HG02981 (cell line): ENCODE measurements around the gene GPNMB.
A peak's percentile ranks its signal among the peaks of the same experiment; 100 is the strongest.

ENCODE experiments used
- ATAC-seq: cut with Tn5 transposase; IDR thresholded peaks from one replicate; pipeline ENCODE4 v1.9.1; 2021; ENCODE audit warnings: mild to moderate bottlenecking, moderate library complexity; ENCODE audit not compliant: unreplicated experiment

The GPNMB gene

GRCh38 chr7:23268167-23268566 lies 21.6 kb downstream of the GPNMB start:
- ATAC-seq: no peak

GRCh38 chr7:23268746-23269145 lies 22.2 kb downstream of the GPNMB start:
- ATAC-seq: no peak

GRCh38 chr7:23272275-23272674 lies 25.7 kb downstream of the GPNMB start:
- no peak for ATAC-seq

GRCh38 chr7:23273141-23273599 lies 26.6 kb downstream of the GPNMB start:
- ATAC-seq: peak; percentile 94

- no peak for ATAC-seq
Measured at GRCh38 chr7:23275912-23276311, 29.3 kb downstream of the GPNMB start.

GRCh38 chr7:23276376-23276775 lies 29.8 kb downstream of the GPNMB start:
- ATAC-seq: no peak

GRCh38 chr7:23276947-23277346 lies 30.4 kb downstream of the GPNMB start:
- ATAC-seq: no peak

GRCh38 chr7:23277359-23277989 lies 30.9 kb downstream of the GPNMB start:
- ATAC-seq: no peak

- ATAC-seq: no peak
Measured at GRCh38 chr7:23279819-23280525, 33.4 kb downstream of the GPNMB start.

- no peak for ATAC-seq
Measured at GRCh38 chr7:23283086-23283485, 36.5 kb downstream of the GPNMB start.

- ATAC-seq: no peak
Measured at GRCh38 chr7:23284871-23285270, 38.3 kb downstream of the GPNMB start.

- no peak for ATAC-seq
Measured at GRCh38 chr7:23285657-23286646, 39.4 kb downstream of the GPNMB start.

- ATAC-seq: no peak
Measured at GRCh38 chr7:23287612-23288011, 41.0 kb downstream of the GPNMB start.

- no peak for ATAC-seq
Measured at GRCh38 chr7:23290993-23291392, 44.4 kb downstream of the GPNMB start.

GRCh38 chr7:23291957-23292560 lies 45.5 kb downstream of the GPNMB start:
- ATAC-seq: no peak

- ATAC-seq: no peak
Measured at GRCh38 chr7:23292623-23293022, 46.0 kb downstream of the GPNMB start.

GRCh38 chr7:23293500-23294073 lies 47.0 kb downstream of the GPNMB start:
- no peak for ATAC-seq

- ATAC-seq: no peak
Measured at GRCh38 chr7:23294549-23295400, 48.2 kb downstream of the GPNMB start.

GRCh38 chr7:23295401-23295697 lies 48.8 kb downstream of the GPNMB start:
- no peak for ATAC-seq
